Measurements from ENCODE around the gene RPS17. TPM values are rescaled to one million over a fixed set of nuclear protein-coding genes. Genes with fewer than 3 reads are reported as not detected.

Gene RPS17
- total and polyA plus RNA-seq, 2 donors from 2014 or later = 1,125 to 2,465 TPM

DNA sequence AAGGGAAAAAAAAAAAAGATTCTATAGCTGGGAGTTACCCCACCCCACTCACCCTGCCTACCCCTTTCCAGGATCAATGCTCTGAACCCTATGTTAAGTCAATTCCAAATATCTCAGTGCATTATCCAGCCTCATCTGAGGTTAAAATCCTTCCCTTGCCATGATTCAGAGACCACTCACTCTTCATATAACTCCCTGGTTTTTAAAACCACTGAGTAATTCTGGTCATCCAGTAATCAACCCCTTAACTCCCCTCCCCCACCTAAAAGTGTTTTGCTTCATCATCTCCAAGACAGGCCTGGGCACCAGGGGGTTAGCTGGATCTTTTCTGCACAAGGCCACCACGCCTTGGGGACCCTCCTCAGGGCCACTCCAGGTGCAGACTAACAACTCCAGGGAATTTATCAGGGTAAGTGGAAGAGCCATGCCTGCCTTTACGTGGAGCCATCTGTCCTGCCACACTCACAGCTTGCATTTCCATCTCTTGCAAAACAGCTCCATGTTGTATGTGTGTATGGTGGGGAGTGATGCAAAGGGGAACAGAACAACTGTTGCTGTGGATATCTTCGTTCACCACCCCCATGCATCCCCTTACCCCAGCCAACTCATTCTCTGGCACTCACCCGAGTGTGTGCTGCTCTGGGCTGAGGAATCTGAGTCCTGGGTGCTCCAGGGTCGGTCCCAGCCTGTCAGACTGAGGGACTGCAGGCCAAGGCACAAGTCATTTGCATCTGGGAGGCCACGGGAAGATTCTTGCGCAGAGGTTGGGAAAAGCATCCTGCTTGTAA lies 30.7 kb upstream of the RPS17 start:
- Histone ChIP-seq H3K4me1 (ENCODE audit: control insufficient read depth in 2 of 3, insufficient read depth in 2 of 3, low read depth in 1 of 3, low read length in 3 of 3) (peaks cover 0 to 4% (median 0%) of the 10 kb centered on the region in 3 donors), H3K27ac (ENCODE audit: low read depth in 2 of 2, low read length in 2 of 2) (no peak overlapping the region), H3K9ac (ENCODE audit: low read length in 3 of 3) (no peak overlapping the region), H3K4me3 (ENCODE audit: low read length in 3 of 3) (no peak overlapping the region), H3K36me3 (ENCODE audit: control insufficient read depth in 2 of 3, insufficient read depth in 3 of 3, low read length in 3 of 3) (no peaks in the 10 kb centered on the region), H3K27me3 (ENCODE audit: control insufficient read depth, insufficient read depth, low read length) (no peaks in the 10 kb centered on the region), H3K9me3 (ENCODE audit: control insufficient read depth in 2 of 3, insufficient read depth in 1 of 3, low read length in 3 of 3) (no peaks in the 10 kb centered on the region)
- no peak for DNase-seq
- FAIRE-seq = no peak
- TF ChIP-seq, protein P1, sequence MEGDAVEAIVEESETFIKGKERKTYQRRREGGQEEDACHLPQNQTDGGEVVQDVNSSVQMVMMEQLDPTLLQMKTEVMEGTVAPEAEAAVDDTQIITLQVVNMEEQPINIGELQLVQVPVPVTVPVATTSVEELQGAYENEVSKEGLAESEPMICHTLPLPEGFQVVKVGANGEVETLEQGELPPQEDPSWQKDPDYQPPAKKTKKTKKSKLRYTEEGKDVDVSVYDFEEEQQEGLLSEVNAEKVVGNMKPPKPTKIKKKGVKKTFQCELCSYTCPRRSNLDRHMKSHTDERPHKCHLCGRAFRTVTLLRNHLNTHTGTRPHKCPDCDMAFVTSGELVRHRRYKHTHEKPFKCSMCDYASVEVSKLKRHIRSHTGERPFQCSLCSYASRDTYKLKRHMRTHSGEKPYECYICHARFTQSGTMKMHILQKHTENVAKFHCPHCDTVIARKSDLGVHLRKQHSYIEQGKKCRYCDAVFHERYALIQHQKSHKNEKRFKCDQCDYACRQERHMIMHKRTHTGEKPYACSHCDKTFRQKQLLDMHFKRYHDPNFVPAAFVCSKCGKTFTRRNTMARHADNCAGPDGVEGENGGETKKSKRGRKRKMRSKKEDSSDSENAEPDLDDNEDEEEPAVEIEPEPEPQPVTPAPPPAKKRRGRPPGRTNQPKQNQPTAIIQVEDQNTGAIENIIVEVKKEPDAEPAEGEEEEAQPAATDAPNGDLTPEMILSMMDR (IDR thresholded peaks at IDR 0.05; ENCODE audit: borderline replicate concordance, extremely low read depth, insufficient read depth) = no peak
- intact Hi-C loops (cut with DNase I) = no loop called here

- no peak overlapping the region for H3K9ac ChIP-seq (ENCODE audit: low read length in 3 of 3)
- intact Hi-C loops (cut with DNase I) = no loop called here
- H3K4me3 ChIP-seq (ENCODE audit: low read length in 3 of 3) = no peak overlapping the region
- H3K36me3 ChIP-seq (ENCODE audit: control insufficient read depth in 2 of 3, insufficient read depth in 3 of 3, low read length in 3 of 3) = no peaks in the 10 kb centered on the region
- DNase-seq = no peak
- H3K27ac ChIP-seq (ENCODE audit: low read depth in 2 of 2, low read length in 2 of 2) = no peak overlapping the region
- FAIRE-seq = no peak
- peaks cover 0 to 4% (median 0%) of the 10 kb centered on the region in 3 donors for H3K4me1 ChIP-seq (ENCODE audit: control insufficient read depth in 2 of 3, insufficient read depth in 2 of 3, low read depth in 1 of 3, low read length in 3 of 3)
- no peaks in the 10 kb centered on the region for H3K9me3 ChIP-seq (ENCODE audit: control insufficient read depth in 2 of 3, insufficient read depth in 1 of 3, low read length in 3 of 3)
- TF ChIP-seq, protein P1 (IDR thresholded peaks at IDR 0.05; ENCODE audit: borderline replicate concordance, extremely low read depth, insufficient read depth) = no peak
- H3K27me3 ChIP-seq (ENCODE audit: control insufficient read depth, insufficient read depth, low read length) = no peaks in the 10 kb centered on the region
Observed at GRCh38 chr15:82569834-82570233, 29.6 kb upstream of the RPS17 start.

DNA sequence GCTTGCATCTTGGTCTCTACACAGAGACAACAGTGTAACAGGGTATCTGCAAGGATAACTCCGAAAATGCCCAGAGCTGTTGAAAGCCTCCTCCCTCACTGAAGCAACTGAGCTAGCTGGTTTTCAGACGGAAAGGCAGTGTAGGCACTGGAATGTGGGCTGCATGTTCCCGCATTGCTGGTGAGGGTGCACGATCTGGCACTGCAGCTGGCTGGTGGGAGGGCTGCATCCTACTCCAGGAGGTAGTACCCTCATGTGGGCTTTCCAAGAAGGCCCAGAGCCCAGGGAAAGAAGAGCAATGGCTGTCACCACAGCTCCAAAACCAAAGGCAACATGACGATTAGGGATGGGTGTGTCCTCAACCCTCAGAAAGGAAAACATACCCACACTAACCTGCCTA lies 28.7 kb upstream of the RPS17 start:
- DNase-seq (no peak), FAIRE-seq (no peak)
- Histone ChIP-seq H3K27me3 (ENCODE audit: control insufficient read depth, insufficient read depth, low read length) (no peaks in the 10 kb centered on the region), H3K4me3 (ENCODE audit: low read length in 3 of 3) (no peak overlapping the region), H3K9ac (ENCODE audit: low read length in 3 of 3) (no peak overlapping the region), H3K4me1 (ENCODE audit: control insufficient read depth in 2 of 3, insufficient read depth in 2 of 3, low read depth in 1 of 3, low read length in 3 of 3) (peaks cover 0 to 4% (median 0%) of the 10 kb centered on the region in 3 donors), H3K9me3 (ENCODE audit: control insufficient read depth in 2 of 3, insufficient read depth in 1 of 3, low read length in 3 of 3) (no peaks in the 10 kb centered on the region), H3K27ac (ENCODE audit: low read depth in 2 of 2, low read length in 2 of 2) (no peak overlapping the region), H3K36me3 (ENCODE audit: control insufficient read depth in 2 of 3, insufficient read depth in 3 of 3, low read length in 3 of 3) (no peaks in the 10 kb centered on the region)
- intact Hi-C loops (cut with DNase I) = no loop called here
- TF ChIP-seq, protein P1 (IDR thresholded peaks at IDR 0.05; ENCODE audit: borderline replicate concordance, extremely low read depth, insufficient read depth) = no peak

Data from kidney (tissue), 14 donors.